GM12873 (cell line): Measurements from ENCODE around the gene COPS9.

Experiments used
- TF ChIP-seq, protein P1 (sequence below): IDR thresholded peaks from 2 replicates; pipeline ENCODE4 v1.5.1; 2012; ENCODE audit warnings: low read depth, mild to moderate bottlenecking, moderate library complexity, low read length, control low read depth; ENCODE audit not compliant: insufficient read depth; ENCODE audit errors: missing control alignments

The COPS9 gene

DNA sequence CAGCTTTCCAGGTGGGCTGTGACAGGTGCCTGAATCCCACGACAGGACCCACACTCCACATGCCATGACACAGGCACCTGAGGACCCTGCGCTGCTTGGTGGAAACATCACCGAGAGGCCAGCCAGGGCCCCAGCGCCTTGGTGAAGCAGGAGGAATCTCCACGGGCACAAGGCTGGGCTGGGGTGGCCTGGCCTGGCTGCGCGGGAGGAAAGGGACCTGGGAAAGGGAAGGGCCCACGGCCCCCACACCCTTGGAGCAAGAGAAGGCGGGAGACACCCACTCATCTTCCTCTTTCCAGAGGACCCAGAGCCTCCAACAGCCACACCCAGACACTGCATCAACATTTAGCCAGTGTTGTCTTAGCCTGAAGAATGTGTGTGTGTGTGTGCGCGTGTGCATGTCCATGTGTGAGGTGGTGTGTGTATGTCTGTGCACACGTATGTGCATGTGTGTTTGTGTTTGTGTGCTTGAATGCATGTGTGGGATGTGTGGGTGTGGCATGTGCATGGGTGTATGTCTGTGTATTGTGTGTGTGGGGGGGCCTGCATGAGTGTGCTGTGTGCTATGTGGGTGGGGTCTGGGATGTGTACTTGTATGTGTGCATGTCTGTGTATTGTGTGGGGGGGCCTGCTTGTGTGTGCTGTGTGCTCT is 10.6 kb upstream of the COPS9 start:
- TF ChIP-seq, protein P1, sequence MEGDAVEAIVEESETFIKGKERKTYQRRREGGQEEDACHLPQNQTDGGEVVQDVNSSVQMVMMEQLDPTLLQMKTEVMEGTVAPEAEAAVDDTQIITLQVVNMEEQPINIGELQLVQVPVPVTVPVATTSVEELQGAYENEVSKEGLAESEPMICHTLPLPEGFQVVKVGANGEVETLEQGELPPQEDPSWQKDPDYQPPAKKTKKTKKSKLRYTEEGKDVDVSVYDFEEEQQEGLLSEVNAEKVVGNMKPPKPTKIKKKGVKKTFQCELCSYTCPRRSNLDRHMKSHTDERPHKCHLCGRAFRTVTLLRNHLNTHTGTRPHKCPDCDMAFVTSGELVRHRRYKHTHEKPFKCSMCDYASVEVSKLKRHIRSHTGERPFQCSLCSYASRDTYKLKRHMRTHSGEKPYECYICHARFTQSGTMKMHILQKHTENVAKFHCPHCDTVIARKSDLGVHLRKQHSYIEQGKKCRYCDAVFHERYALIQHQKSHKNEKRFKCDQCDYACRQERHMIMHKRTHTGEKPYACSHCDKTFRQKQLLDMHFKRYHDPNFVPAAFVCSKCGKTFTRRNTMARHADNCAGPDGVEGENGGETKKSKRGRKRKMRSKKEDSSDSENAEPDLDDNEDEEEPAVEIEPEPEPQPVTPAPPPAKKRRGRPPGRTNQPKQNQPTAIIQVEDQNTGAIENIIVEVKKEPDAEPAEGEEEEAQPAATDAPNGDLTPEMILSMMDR, result no peak

DNA sequence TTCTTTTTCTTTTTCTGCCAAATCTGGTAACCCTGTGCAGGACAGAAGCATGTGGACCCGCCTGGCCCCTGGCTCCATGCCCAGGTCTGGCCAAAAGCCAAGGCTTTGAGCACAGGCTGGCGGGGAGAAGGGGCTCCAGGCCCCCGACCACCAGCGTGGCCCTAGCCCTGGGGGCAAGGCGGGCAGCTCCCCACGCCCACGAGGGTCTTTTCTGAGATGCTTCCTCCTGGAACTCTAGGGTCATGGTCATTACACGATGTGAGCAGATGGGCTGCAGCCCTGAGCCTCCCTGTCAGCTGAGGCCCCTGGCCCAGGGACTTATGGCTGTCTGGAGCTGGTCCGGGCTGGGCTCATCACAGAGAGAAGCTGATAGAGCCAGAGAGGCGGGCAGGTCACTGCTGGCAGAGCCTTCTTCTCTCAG is 10.0 kb upstream of the COPS9 start:
- TF ChIP-seq, protein P1, result no peak

DNA sequence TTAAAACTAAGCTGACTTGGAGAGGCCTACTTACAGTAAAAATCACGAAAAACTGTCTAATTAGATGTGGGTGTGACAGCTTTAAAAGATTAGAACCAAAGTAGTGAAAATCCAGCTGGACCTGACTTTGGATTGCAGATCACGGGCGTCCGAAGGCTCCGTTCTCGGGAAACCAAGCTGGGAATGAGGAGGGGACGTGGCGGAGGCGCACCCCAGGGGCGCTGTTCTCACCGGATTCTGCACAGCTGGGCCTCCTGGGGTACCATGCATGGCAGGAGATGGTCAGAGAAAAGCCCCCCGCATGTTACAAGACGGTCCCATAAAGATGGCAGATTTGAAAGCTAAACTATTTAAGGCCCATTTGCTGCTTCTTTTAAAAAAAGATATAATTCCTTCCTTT is 9.4 kb upstream of the COPS9 start:
- TF ChIP-seq, protein P1, result no peak

DNA sequence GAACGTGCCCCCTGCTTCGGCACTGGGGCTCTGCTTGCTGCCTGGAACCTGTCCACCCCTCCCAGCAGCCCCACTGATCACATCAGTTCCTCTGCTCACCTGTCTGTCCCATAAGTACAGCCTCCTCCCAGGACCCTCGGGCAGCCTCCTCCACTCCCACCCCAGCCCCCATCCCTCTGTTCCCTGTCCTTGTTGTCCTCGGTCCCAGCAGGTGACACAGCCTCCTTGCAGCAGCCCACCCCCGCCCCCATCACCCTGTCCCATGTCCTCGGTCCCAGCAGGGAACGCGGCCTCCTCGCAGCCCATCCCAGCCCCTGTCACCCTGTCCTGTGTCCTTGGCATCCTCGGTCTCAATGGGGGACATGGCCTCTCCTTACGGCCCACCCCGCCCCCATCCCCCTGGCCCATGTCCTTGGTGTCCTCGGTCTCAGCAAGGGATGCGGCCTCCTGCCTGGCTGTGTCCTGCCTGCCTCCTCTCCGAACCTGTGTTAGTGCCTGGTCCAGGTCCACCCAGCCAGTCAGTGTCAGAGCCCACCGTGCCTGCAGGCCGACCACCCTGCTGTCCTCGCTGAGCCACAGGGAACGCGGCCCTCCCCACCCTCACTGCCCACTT is 8.7 kb upstream of the COPS9 start:
- TF ChIP-seq, protein P1, result no peak

DNA sequence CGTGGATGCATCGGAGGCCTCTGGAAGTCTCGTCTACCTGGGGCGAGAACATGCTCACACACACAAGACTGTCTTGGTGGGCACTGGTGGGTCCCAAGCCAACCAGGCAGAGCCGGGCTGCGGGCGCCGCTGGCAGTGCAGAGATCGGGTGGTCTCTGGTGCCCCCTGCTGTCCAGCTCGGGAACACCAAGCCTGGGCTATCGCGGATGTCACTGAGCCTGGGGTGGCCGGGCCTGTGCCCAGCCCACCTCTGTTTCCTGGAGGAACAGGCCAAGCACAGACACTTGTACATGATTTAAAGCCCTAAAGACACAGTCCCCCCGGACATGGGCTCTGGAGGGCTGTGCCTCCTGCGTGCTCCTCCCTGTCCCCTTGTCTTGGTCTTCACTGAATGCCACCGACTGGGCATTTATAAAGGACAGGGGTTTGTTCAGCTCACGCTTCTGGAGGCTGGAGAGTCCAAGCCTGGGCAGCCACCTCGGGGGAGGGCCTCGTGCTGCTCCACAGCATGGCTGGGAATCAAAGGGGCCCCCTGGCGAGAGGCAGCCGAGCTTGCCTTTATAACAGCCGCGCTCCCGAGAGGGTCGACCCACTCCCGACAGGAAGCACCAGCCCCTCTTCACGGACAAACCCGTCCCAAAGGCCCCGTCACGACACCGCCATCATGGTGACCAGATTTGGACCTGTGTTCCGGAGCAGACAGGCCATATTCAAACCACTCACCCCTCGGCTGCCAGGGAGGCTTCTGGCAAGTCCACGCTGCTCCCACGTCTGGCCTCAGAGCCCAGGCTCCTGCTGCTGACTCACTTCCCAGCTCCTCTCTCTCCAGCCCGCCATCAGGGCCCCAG is 7.9 kb upstream of the COPS9 start:
- TF ChIP-seq, protein P1, result peak; percentile 97

DNA sequence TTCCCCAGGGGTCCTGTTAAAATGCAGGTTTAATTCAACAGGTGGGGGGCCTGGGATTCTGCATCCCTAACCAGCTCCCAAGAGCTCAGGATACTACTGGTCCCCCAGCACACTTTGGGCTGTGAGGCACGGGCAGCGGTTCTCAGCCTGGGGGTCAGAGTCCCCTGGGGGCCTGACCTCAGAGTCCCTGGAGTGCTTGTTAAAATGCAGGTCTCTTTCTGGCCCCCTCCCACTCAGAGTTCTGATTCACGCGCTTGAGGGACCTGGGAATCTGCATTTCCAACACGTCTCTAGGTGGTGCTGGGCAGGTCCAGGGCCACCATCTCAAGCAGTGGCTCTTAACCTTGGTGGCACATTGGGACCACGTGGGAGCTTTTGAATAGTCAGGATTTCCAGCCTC is 7.2 kb upstream of the COPS9 start:
- TF ChIP-seq, protein P1, result no peak

DNA sequence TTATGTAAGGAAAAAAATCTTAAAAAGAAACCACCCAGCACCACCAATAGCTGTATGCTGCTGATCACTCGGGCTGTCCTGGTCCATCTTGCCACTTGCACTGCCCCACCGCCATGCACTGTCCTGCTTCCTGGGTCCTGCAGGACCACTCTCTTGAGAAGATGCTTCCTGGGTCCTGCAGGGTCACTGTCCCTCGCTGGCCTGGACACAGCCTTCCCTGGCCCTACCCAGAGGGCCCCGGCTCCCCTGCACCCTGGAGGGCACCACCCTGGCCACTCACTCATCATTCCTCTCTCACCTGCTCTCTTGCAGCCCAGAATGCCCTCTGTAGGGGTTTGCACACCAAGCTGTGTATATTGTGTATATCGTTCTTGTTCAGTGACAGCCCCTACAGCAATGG is 6.8 kb upstream of the COPS9 start:
- TF ChIP-seq, protein P1, result no peak
